HS-5 (cell line): ENCODE data around the gene USP19.
A peak's percentile ranks its signal among the peaks of the same experiment; 100 is the strongest.

Experiments
- DNase-seq: peaks from one replicate; pipeline ENCODE4 v3.0.0-alpha.2; 2012; ENCODE audit warnings: low read depth

USP19 gene

DNA sequence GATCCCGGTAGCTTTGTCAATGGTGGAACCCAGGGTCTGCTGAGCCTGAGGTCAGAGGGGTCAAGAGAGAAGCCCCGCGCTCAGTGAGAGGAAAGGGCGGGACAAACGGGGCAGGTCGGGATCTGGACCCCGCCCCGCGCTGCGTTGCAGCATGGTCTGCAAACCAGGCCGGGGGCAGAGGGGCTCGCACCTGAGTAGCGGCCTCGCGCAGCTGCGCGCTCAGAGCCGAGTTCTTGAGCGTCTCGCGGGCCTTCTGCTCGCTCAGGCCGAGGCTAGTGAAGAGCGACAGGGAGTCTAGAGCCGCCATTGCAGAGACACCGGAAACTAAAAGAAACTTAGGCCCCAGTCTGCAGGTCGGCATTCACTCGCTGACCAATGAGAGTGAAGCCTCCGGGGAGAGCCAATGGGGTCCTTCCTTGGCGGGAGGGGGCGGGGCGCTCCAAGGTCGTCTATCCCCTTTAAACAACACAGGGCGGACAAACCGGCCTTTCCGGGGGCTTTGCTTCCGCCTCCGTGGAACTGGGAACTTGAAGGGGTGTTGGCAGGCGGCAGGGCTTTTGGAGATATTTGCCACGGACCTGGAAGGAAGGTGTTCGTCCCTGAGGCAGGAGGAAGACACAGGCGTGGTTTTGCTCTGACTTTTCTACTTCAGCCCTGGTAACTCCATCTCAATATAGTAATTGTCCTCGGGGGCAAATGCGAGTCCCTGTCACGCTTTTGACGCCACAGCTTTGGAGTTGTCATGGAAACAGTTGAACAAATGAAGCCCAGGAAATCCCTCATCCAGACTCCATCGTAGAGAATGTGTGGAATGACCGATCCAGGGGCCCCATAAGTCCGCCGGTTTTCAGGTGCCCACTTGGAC, 16.0 kb downstream of the USP19 start, which contains the start of gene QARS1:
Gene QARS1, minus strand, starts transcription at position 331 of the 865 bp plus-strand sequence. Its CDS starts 24 bp downstream, at position 307.
- DNase-seq: peak; percentile 76

DNA sequence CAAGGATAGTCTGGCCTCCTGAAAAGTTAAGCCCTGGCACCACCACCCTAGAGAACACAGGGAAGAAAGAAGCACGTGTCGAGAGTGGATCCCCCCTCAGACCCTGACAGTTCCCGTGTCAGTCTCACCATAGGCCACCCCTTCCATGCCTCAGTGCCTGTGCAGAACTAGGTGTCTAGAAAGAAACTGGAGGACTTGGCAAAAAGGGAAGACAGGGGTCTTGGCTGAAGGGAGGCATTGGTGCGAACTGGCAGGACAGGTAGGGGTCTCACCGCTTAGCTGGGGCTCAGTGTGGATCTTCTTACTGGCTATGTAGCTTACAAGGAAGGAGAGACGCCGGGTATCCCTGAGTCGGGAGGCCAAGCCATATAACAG, 16.6 kb downstream of the USP19 start:
- no peak for DNase-seq

DNA sequence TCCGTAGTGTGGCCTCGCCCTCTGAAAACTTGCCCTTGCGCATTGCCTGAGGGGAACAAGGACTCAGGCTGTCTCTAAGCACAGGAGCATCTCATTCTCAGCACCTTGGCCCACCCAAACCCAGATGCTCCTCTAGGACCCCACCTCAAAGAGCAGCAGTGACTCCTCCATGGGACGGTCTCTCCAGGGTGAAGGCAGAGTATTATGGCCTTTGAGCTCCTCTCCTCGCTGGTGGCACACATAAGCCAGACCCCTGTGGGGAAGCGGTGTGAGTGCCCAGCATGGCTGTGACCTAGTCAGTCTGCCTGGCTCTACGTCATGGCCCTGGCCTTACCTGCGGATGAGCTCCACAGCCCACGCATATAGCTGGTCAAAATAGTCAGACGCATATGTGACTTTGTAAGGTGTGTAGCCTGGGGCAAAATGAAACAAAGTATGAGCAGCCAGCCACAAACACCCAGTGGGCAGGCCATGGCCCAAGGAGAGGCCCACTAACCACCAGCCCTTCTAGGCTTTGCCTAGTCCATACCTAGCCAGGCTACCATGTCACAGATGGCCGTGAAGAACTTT, 20.5 kb downstream of the USP19 start:
- no peak for DNase-seq

DNA sequence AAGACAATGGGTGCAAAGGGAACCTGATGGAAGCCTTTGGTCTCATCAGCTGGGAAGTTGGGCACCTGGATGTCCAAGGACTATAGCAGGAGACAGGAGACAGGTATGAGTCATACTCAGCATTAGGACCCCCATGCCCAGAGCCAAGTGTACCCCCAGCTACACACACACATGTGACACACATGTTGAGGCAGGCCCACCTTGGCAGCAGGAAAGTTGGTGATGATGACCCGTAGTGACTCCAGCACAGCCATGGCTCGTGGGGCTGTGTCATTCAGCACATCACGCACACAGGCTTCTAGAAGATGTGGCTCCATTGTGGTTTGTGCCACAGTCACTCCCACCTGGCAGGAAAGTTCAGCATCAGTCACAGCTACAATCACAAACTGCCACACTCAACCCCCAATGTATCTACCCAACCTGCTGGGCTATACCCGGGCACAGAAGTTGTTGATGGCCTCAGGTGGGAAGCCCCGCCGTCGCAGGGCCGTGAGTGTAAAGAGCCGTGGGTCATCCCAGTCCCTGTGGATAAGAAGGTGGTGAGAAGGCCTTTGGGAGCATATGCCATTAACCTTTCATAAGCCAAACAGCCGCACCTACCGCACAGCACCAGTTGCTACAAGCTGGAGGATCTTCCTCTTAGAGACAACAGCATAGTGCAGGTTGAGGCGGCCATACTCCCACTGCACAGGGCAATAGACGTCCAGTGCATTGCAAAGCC, 21.6 kb downstream of the USP19 start:
- no peak for DNase-seq

DNA sequence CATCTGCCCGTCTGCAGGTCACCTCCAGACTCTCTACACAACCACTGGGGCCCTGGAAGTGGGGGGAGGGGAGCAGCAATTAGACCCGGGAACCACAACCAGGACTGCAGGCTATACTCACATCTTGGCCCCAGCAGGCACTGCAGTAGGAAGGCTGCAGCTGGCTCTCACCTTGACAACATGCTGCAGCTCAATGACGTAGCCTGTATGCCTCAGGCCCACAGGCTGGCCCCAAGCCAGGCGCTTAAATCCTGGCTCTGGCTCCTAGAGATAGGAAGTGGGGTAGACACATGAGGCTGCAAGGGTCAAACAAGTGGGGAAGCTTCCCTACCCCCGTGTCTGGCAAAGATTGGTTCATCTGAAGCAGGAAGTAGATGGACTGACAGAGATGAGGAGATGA, 22.2 kb downstream of the USP19 start:
- DNase-seq: no peak

DNA sequence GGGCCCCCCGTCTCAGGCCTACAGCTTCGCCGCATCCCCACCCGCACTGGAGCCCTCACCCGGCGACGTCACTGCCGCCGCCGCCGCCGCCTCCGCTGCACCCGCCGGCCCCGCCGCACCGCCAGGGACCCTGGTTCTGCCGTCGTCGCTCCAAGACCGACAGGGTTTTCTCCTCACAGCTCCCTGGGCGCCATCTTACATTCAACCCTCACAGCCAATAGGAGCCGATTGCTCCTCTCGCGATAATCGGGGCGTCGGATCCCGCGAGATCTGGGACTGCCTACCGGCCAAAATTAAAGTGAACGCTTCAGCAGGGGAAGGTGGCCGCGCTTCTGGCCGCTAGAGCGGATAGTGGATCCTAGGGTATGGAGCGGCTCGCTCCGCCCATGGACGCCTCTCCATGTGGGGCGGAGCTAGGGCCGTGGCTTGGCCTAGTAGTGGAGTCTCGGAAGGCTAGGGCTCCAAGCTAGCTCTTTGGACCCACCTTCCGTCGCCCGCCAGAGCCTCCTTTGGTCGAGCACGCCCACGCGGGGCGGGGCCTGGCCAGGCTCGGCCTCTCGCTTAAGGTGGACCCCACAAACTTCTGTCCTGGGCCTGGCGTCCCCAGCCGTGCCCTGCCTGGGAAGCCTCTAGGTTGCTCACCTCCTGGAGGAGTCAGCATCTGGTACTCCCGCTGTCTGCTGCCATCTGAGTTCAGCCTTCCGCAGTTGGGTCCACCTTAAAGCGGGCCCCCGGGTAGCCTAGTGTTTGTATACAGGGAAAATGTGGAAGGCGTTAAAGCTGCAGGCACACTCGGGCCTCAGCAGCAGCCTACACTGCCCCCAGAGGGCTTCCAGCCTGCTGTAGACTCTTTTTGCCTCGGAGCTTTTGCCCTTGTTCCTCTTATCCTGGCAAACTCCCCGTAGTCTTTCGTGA, 26.5 kb downstream of the USP19 start, which contains the start of gene QRICH1:
Gene QRICH1, minus strand, starts transcription at position 219 of the 915 bp plus-strand sequence. CDS start 17,054 bp downstream, outside the sequence.
- peak; percentile 93 for DNase-seq

DNA sequence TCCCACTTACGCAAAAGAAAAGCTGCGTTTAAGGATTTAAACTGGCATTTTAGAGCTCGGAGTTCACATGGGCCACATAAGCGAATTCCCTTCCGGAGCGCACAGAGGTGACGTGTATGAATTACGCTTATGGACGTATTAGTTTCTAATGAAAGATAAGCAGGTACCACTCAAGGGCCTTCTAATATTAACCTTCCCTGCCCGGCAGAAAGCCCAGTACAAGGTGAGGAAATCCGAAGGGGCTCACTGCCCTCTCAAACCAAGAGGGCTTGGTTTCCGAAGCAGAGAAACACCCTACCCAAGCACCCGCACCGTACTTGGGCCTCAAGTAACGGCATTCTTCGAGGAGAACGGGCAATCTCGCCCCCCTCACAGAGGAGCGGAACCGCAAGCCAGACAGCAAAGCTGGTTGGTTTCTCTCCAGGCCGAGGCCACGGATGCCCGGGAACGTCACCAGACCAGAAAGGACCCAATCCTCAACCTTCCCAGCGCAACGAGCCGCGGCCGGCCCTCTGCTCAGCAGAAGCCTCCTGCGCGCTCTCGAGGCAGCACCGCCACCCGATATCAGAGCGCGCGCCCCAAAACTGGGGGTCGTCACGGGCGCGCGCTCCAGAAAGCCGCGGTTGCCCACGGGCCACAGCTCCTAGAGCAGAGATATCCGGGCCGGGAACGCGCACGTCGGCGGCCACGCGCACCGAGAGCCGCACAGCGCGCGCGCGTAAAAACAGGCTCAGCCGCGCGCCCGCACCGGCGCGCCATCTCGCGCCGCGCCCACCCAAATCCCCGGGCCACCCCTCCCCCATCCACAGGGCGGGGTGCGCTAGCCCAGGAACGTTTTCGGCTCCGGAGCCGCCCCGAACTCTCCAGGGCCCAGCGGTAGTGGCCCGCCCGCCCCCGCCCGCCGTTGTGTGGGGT, 27.4 kb downstream of the USP19 start:
- peak; percentile 57 for DNase-seq

DNA sequence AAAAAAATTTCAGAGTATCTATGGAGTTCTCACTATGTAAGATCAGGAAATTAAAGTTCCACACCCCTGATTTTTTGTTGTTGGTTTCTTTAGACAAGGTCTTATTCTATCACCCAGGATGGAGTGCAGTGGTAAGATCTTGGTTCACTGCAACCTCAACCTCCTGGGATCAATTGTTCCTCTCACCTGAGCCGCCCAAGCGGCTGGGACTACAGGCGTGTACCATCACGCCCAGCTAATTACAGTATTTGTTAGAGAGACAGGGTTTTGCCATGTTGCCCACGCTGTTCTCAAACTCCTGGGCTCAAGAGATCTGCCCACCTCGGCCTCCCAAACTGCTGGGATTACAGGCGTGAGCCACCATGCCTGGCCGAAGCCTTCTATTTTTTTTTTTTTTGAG, 39.2 kb downstream of the USP19 start:
- no peak for DNase-seq

DNA sequence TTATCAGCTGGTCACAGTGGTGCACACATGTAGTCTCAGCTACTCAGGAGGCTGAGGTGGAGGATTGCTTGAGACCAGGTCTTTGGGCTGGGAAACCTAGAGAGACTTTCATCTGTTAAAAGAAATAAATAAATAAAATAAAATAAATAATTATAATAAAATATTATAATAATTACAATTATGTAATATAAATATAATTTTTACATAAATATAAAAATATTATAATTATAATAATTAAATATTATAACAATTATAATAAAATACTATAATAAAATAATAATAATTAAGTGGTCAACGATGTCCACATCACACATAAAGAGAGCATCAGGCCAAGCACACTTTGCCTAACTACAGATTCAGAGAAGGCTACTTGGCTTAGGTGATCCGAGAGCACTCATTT, 41.4 kb downstream of the USP19 start:
- DNase-seq: no peak

DNA sequence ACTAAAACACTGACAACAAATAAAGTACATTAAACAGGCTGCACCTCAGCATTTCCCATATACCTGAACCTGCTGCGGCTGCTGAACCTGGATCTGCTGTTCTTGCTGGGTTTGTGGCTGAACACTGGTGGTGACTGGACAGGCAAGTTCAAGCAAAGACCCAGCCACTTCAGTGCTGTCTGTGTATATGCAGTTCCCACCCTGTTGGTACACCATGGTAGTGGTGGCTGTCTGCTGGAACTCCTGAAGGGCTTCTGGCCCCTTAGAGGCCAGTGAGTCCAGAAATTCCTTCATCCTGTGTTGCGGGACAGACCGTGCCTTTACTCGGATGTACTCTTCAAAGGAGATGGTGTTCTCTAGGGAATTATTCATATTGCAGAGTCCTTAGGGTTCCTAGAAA, 44.0 kb downstream of the USP19 start:
- DNase-seq: no peak

DNA sequence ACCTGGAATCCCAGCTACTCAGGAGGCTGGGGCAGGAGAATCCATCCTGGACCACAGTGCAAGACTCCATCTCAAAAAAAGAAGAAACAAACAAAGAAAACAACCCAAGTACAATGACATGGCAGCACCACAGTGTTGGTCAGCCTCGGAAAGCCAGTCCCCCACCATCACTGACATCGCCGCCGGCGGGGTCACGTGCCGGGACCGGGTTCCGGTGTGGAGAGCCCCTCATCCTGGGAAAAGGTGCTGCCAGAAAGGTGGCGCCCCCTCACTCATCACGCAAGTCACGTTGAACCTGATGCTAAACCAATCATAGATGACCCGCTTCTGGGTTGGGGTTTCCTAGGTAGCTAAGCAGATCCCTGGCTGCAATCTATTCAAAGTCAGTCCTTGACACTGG, 44.5 kb downstream of the USP19 start:
- DNase-seq: no peak
